Cardiac fibroblast (primary cell): ENCODE measurements around the gene DEFB126.

Source experiments
- DNase-seq, 2 donors: peaks; one replicate each; pipeline versions ENCODE4 v3.0.0 to v3.0.0-alpha.2; 2010; ENCODE audit warnings: low read depth in 2 of 2
- H3K4me3 ChIP-seq, 2 donors: replicated peaks in 1 of 2; 1 replicate in 1 of 2; 2 replicates in 1 of 2; pipeline ENCODE4 v1.5.1; 2011; ENCODE audit warnings: low read depth in 2 of 2, low read length in 2 of 2, mild to moderate bottlenecking in 2 of 2, moderate library complexity in 1 of 2
- TF ChIP-seq, protein P1 (sequence below): IDR thresholded peaks from one replicate; pipeline ENCODE4 v1.5.1; 2011; ENCODE audit warnings: low read depth, mild to moderate bottlenecking, low read length, inconsistent platforms

DEFB126 gene

DNA sequence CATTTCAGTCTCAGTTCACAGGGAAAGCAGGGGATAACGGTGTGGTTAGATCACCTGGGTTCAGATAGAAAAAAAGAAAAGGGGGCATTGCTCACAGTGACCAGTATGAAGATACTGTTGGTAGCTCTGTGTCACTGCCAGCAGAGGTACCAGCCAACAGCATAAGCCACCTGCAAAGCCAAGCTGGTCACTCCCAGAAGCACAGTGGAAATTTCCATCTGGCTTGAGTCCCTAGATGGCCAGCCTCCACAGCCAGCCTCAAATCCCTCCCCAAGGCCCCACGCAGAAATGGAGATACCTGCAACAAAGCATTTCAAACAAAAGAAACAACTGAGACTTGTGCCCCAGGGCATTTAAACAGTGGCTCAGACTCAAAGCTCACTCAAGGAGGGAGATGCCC is 26.5 kb downstream of the DEFB126 start:
- no peak for DNase-seq
- H3K4me3 ChIP-seq: no peak overlapping the region
- TF ChIP-seq, protein P1, sequence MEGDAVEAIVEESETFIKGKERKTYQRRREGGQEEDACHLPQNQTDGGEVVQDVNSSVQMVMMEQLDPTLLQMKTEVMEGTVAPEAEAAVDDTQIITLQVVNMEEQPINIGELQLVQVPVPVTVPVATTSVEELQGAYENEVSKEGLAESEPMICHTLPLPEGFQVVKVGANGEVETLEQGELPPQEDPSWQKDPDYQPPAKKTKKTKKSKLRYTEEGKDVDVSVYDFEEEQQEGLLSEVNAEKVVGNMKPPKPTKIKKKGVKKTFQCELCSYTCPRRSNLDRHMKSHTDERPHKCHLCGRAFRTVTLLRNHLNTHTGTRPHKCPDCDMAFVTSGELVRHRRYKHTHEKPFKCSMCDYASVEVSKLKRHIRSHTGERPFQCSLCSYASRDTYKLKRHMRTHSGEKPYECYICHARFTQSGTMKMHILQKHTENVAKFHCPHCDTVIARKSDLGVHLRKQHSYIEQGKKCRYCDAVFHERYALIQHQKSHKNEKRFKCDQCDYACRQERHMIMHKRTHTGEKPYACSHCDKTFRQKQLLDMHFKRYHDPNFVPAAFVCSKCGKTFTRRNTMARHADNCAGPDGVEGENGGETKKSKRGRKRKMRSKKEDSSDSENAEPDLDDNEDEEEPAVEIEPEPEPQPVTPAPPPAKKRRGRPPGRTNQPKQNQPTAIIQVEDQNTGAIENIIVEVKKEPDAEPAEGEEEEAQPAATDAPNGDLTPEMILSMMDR: no peak

DNA sequence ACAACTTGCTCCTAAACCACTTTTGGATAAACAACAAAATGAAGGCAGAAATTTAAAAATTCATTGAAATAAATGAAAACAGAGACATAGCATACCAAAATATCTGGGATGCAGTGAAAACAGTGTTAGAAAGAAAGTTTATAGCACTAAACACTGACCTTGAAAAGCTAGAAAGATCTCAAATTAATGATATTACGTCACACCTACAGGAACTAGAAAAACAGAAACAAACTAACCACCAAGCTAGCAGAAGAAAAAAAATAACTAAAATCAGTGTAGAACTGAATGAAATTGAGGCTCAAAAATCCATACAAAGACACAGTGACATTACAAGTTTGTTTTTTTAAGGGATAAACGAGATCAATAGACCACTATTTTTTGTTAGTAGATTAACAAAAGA is 41.9 kb downstream of the DEFB126 start:
- no peak overlapping the region for H3K4me3 ChIP-seq
- TF ChIP-seq, protein P1: no peak
- DNase-seq: no peak

DNA sequence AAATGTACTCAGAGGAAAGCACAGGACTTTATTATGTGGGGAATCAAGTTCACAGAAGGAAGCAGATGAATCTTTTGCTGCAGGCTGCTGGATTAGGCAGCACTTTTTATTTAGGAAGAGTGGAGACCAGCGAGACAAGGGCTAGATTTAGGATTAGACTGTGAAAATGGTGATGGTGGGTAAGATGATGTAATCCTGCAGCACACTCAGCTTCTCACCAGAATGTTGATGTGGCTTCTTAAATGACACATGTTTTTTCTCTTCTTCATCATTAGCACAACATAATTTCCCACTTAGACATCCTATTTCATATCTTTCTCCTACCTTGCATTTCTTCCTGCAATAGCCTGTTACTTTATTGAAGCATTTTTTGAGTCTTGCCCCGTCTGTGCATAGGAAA is 45.3 kb downstream of the DEFB126 start:
- TF ChIP-seq, protein P1: no peak
- no peak for DNase-seq
- H3K4me3 ChIP-seq: no peak overlapping the region

DNA sequence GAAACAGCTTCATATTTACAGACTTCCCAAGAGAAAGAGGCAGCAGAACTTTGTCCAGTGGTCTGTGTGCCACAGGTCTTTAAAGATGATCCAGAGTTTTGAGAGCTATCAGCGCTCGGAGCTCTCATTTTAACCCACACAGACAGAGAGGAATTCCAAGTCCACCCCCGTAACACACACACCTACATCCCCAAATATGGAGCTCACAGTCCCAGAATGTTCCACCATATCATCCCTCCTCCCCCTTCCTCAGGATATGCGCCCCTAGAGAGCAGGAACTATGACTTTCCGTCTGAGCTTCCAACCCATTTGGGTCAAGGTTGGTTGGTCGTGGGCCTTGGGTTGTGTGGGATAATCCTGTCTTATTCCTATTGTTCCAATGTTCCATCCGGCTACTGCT is 47.2 kb downstream of the DEFB126 start, which contains the start of gene DEFB128:
Gene DEFB128 (minus strand): TSS at position 101 of the 400 bp plus-strand sequence. CDS start 88 bp downstream, at position 13.
- TF ChIP-seq, protein P1: no peak
- no peak within 1 kb of the TSS for H3K4me3 ChIP-seq

More for the DNA sequence above, 47.2 kb downstream of the DEFB126 start, which contains the start of gene DEFB128:
- DNase-seq: no peak
